ENCODE measurements around the gene EPG5.

DNA sequence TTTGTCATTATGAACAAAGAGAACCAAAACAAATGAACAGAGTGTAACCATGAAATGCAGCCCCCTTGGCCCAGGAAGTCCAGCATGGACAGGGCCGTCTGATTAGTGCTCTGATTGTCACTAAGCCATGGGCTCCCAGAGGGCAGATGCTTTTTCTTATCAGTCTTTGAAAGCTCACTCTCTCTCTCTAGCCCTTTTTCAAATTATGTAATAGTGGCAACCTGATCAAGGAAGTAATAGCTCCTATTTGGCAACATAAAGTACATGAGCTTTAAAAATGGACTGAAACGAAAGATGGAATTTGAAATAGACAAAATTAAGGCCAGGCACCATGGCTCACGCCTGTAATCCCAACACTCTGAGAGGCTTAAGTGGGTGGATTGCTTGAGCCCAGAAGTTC, 32.4 kb upstream of the EPG5 start:
- TF ChIP-seq, protein P1, sequence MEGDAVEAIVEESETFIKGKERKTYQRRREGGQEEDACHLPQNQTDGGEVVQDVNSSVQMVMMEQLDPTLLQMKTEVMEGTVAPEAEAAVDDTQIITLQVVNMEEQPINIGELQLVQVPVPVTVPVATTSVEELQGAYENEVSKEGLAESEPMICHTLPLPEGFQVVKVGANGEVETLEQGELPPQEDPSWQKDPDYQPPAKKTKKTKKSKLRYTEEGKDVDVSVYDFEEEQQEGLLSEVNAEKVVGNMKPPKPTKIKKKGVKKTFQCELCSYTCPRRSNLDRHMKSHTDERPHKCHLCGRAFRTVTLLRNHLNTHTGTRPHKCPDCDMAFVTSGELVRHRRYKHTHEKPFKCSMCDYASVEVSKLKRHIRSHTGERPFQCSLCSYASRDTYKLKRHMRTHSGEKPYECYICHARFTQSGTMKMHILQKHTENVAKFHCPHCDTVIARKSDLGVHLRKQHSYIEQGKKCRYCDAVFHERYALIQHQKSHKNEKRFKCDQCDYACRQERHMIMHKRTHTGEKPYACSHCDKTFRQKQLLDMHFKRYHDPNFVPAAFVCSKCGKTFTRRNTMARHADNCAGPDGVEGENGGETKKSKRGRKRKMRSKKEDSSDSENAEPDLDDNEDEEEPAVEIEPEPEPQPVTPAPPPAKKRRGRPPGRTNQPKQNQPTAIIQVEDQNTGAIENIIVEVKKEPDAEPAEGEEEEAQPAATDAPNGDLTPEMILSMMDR (IDR thresholded peaks at IDR 0.05 in 8 of 11, conservative IDR thresholded peaks at IDR 0.05 in 3 of 11), result no peak
- no peak for TF ChIP-seq POLR2AphosphoS5 (IDR thresholded peaks at IDR 0.05)

Data from spleen (tissue), 7 donors.